HepG2 (cell line): ENCODE data around the gene CEP78. TPM values are rescaled to one million over a fixed set of nuclear protein-coding genes. Genes with fewer than 3 reads are reported as not detected.

ENCODE experiments used
- EZH2 ChIP-seq: conservative IDR thresholded peaks from 2 replicates; pipeline ENCODE4 v1.6.1; 2012; ENCODE audit warnings: mild to moderate bottlenecking, low read depth, low read length, moderate library complexity
- PAF1 ChIP-seq: IDR thresholded peaks from 2 replicates; pipeline ENCODE4 v1.6.1; 2016; ENCODE audit warnings: missing genetic modification reagents, missing compliant biosample characterization
- PHF21A ChIP-seq: sonication (generic); formaldehyde crosslinking; IDR thresholded peaks from 2 replicates; pipeline ENCODE4 v1.5.0; 2020; ENCODE audit warnings: mild to moderate bottlenecking, missing genetic modification reagents
- PHF8 ChIP-seq: sonication (generic); formaldehyde crosslinking; IDR thresholded peaks from 2 replicates; pipeline ENCODE4 v1.5.0; 2020; ENCODE audit warnings: missing genetic modification reagents
- SRSF1 ChIP-seq: fragments of 200-400 bp; formaldehyde crosslinking; optimal IDR thresholded peaks from 2 replicates; pipeline ENCODE3; 2017; ENCODE audit warnings: mild to moderate bottlenecking, low read depth, low read length, moderate library complexity
- TAF1 ChIP-seq: sonication (generic); formaldehyde crosslinking; IDR thresholded peaks from 2 replicates; pipeline ENCODE4 v1.4.0; 2020; ENCODE audit warnings: missing genetic modification reagents
- TARDBP ChIP-seq: sonication (generic); formaldehyde crosslinking; IDR thresholded peaks from 2 replicates; pipeline ENCODE4 v1.8.0; 2022; ENCODE audit warnings: mild to moderate bottlenecking, missing genetic modification reagents
- TSC22D2 ChIP-seq: sonication (generic); formaldehyde crosslinking; IDR thresholded peaks from 2 replicates; pipeline ENCODE4 v1.5.1; 2020; ENCODE audit warnings: missing genetic modification reagents, mild to moderate bottlenecking, borderline replicate concordance
- ZBTB8A ChIP-seq: sonication (generic); formaldehyde crosslinking; IDR thresholded peaks from 2 replicates; pipeline ENCODE4 v1.4.0; 2020; ENCODE audit warnings: mild to moderate bottlenecking, low read depth, missing genetic modification reagents, borderline replicate concordance
- ZFP1 ChIP-seq: IDR thresholded peaks from 2 replicates; pipeline ENCODE4 v1.6.1; 2016
- ZNF138 ChIP-seq: sonication (generic); formaldehyde crosslinking; IDR thresholded peaks from 2 replicates; pipeline ENCODE4 v1.5.0; 2020; ENCODE audit warnings: mild to moderate bottlenecking, low read depth, missing genetic modification reagents
- ZNF224 ChIP-seq: sonication (generic); formaldehyde crosslinking; IDR thresholded peaks from 2 replicates; pipeline ENCODE4 v1.5.0; 2020; ENCODE audit warnings: mild to moderate bottlenecking, missing genetic modification reagents
- ZNF660 ChIP-seq: sonication (generic); formaldehyde crosslinking; IDR thresholded peaks from 2 replicates; pipeline ENCODE4 v1.5.1; 2020; ENCODE audit warnings: mild to moderate bottlenecking, low read depth, missing genetic modification reagents, borderline replicate concordance
- ZNF720 ChIP-seq: sonication (generic); formaldehyde crosslinking; IDR thresholded peaks from 2 replicates; pipeline ENCODE4 v1.4.0; 2020; ENCODE audit warnings: missing genetic modification reagents
- polyA plus RNA-seq, 8 experiments: library from polyadenylated mRNA; depleted of rRNA in 3 of 8; stranded (reverse) in 7 of 8; unstranded in 1 of 8; fragments of >200 nt; fragmentation: Illumina TruSeq in 4 of 8; extraction: Trizol in 4 of 8; gene quantifications; 2 replicates each; pipeline versions ENCODE4 v1.2.1 to v1.2.3, GENCODE V29; 2011 to 2016; ENCODE audit warnings: low read depth in 4 of 8, missing spikeins in 1 of 8, mixed read lengths in 1 of 8; ENCODE audit not compliant: insufficient read depth in 1 of 8
- total RNA-seq, 5 experiments: library from RNA; depleted of rRNA; stranded (reverse); fragments of >200 nt; fragmentation: Illumina TruSeq; extraction: Trizol; gene quantifications; 2 replicates each; pipeline ENCODE4 v1.2.3, GENCODE V29; 2016; ENCODE audit warnings: low read depth in 1 of 5
- TF ChIP-seq, protein P1 (sequence below): sonication (generic); formaldehyde crosslinking; IDR thresholded peaks from 2 replicates; pipeline ENCODE4 v1.9.0; 2021; ENCODE audit warnings: mild to moderate bottlenecking, missing genetic modification reagents
- TF ChIP-seq, protein P2 (sequence below): IDR thresholded peaks from 2 replicates; pipeline ENCODE4 v1.6.1; 2012; ENCODE audit warnings: low read depth, low read length, improper control_type of control experiment
- TF ChIP-seq, protein P3 (sequence below): sonication (generic); formaldehyde crosslinking; IDR thresholded peaks from 2 replicates; pipeline ENCODE4 v1.4.0; 2020; ENCODE audit warnings: mild to moderate bottlenecking, missing genetic modification reagents
- TF ChIP-seq, protein P4 (sequence below): sonication (generic); formaldehyde crosslinking; IDR thresholded peaks from 2 replicates; pipeline ENCODE4 v1.4.0; 2020; ENCODE audit warnings: missing genetic modification reagents, mild to moderate bottlenecking, borderline replicate concordance

CEP78 gene
- total and polyA plus RNA-seq, 2 of the 13 experiments (the other 11 are each of a cell fraction or from before 2014, with no cell fraction given): 5.1 to 30.8 TPM

DNA sequence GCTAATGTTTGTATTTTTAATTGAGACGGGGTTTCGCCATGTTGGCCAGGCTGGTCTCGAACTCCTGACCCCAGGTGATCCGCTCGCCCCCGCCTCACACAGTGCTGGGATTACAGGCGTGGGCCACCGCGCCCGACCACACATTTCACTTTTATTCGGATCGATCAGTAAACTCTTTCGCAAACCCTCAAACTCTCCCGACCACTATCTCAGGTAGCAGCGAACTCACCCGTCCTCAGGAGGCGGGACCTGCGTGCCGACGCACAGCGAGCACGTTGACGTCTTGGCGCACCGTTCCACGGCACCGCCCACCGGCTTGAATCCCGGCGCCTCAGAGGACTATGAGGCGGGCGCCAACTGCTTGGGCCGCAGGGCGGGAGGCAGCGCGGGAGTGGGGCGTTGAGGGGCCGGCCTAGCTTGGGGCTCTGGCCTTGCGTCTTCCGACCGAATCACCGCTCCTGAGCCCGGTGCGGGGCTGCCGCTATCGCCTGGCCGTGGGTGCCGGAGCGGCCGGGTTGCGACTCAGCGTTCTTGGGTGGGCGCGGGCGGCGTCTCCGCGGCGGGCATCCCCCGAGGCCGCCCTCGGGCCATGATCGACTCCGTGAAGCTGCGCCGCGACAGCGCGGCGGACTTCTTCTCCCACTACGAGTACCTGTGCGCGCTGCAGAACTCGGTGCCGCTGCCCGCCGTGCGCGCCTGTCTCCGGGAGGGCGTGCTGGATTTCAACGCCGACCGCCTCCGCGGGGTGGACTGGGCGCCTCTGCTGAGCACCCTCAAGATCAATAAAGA, at the start of gene CEP78 (continued):
- TF ChIP-seq, protein P1, sequence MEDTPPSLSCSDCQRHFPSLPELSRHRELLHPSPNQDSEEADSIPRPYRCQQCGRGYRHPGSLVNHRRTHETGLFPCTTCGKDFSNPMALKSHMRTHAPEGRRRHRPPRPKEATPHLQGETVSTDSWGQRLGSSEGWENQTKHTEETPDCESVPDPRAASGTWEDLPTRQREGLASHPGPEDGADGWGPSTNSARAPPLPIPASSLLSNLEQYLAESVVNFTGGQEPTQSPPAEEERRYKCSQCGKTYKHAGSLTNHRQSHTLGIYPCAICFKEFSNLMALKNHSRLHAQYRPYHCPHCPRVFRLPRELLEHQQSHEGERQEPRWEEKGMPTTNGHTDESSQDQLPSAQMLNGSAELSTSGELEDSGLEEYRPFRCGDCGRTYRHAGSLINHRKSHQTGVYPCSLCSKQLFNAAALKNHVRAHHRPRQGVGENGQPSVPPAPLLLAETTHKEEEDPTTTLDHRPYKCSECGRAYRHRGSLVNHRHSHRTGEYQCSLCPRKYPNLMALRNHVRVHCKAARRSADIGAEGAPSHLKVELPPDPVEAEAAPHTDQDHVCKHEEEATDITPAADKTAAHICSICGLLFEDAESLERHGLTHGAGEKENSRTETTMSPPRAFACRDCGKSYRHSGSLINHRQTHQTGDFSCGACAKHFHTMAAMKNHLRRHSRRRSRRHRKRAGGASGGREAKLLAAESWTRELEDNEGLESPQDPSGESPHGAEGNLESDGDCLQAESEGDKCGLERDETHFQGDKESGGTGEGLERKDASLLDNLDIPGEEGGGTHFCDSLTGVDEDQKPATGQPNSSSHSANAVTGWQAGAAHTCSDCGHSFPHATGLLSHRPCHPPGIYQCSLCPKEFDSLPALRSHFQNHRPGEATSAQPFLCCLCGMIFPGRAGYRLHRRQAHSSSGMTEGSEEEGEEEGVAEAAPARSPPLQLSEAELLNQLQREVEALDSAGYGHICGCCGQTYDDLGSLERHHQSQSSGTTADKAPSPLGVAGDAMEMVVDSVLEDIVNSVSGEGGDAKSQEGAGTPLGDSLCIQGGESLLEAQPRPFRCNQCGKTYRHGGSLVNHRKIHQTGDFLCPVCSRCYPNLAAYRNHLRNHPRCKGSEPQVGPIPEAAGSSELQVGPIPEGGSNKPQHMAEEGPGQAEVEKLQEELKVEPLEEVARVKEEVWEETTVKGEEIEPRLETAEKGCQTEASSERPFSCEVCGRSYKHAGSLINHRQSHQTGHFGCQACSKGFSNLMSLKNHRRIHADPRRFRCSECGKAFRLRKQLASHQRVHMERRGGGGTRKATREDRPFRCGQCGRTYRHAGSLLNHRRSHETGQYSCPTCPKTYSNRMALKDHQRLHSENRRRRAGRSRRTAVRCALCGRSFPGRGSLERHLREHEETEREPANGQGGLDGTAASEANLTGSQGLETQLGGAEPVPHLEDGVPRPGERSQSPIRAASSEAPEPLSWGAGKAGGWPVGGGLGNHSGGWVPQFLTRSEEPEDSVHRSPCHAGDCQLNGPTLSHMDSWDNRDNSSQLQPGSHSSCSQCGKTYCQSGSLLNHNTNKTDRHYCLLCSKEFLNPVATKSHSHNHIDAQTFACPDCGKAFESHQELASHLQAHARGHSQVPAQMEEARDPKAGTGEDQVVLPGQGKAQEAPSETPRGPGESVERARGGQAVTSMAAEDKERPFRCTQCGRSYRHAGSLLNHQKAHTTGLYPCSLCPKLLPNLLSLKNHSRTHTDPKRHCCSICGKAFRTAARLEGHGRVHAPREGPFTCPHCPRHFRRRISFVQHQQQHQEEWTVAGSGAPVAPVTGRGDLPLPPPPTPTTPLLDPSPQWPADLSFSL (CRISPR knock-in tag): no peak
- TF ChIP-seq TAF1 (CRISPR knock-in tag) (peak; percentile 95), TSC22D2 (CRISPR knock-in tag) (no peak), PAF1 (CRISPR knock-in tag) (no peak), ZNF720 (CRISPR knock-in tag) (no peak), PHF21A (CRISPR knock-in tag) (peak; percentile 57), ZNF224 (0 out of 2 replicates have a peak, but pooled peaks have one; percentile 83), EZH2 (no peak), SRSF1 (no peak), ZNF138 (CRISPR knock-in tag) (no peak), TARDBP (CRISPR knock-in tag) (no peak), ZNF660 (CRISPR knock-in tag) (no peak), ZBTB8A (CRISPR knock-in tag) (no peak), PHF8 (peak; percentile 96), ZFP1 (peak; percentile 69)
- TF ChIP-seq, protein P2, sequence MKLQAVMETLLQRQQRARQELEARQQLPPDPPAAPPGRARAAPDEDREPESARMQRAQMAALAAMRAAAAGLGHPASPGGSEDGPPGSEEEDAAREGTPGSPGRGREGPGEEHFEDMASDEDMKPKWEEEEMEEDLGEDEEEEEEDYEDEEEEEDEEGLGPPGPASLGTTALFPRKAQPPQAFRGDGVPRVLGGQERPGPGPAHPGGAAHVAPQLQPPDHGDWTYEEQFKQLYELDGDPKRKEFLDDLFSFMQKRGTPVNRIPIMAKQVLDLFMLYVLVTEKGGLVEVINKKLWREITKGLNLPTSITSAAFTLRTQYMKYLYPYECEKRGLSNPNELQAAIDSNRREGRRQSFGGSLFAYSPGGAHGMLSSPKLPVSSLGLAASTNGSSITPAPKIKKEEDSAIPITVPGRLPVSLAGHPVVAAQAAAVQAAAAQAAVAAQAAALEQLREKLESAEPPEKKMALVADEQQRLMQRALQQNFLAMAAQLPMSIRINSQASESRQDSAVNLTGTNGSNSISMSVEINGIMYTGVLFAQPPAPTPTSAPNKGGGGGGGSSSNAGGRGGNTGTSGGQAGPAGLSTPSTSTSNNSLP: peak; percentile 52; the same call in 1 of the 2 replicates
- TF ChIP-seq, protein P3, sequence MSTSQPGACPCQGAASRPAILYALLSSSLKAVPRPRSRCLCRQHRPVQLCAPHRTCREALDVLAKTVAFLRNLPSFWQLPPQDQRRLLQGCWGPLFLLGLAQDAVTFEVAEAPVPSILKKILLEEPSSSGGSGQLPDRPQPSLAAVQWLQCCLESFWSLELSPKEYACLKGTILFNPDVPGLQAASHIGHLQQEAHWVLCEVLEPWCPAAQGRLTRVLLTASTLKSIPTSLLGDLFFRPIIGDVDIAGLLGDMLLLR (CRISPR knock-in tag): no peak
- TF ChIP-seq, protein P4, sequence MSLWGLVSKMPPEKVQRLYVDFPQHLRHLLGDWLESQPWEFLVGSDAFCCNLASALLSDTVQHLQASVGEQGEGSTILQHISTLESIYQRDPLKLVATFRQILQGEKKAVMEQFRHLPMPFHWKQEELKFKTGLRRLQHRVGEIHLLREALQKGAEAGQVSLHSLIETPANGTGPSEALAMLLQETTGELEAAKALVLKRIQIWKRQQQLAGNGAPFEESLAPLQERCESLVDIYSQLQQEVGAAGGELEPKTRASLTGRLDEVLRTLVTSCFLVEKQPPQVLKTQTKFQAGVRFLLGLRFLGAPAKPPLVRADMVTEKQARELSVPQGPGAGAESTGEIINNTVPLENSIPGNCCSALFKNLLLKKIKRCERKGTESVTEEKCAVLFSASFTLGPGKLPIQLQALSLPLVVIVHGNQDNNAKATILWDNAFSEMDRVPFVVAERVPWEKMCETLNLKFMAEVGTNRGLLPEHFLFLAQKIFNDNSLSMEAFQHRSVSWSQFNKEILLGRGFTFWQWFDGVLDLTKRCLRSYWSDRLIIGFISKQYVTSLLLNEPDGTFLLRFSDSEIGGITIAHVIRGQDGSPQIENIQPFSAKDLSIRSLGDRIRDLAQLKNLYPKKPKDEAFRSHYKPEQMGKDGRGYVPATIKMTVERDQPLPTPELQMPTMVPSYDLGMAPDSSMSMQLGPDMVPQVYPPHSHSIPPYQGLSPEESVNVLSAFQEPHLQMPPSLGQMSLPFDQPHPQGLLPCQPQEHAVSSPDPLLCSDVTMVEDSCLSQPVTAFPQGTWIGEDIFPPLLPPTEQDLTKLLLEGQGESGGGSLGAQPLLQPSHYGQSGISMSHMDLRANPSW: 0 out of 2 replicates have a peak, but pooled peaks have one; percentile 63
